MV-4-11 (cell line): ENCODE measurements around the gene TRAF7.
"Not testable (repeated sequence)": the region's sequence is repeated elsewhere in the genome, so short reads cannot be mapped to it uniquely, and the experiment has no call there.

Experiments
- DNase-seq: peaks from one replicate; lab custom pipeline; 2025; lab: John Stamatoyannopoulos, UW

TRAF7 gene

DNA sequence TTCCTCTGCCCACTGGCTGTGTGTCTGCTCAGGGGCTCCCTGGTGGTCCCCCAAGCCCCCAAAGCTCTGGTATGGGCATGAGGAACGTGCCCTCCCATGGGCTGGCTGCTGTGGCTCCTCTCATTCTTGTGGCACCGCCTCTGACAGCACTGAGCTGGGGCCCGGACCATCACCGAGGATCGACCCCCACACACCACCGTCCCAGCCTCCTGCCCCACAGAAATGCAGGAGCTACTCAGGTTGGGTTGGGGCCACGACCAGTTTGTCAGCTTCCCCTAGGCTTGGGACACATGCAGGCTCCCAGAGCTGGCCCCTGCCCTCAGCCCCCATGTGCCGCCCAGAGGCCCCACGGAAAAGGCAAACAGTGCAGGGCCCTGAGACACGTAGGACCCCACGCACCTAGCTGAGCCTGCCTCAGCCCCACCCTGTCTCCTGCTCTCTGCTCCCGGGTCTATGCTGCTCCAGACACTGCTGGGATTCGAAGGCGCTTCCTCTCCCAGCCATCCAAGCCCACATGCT is 44.1 kb downstream of the TRAF7 start:
- no peak for DNase-seq

DNA sequence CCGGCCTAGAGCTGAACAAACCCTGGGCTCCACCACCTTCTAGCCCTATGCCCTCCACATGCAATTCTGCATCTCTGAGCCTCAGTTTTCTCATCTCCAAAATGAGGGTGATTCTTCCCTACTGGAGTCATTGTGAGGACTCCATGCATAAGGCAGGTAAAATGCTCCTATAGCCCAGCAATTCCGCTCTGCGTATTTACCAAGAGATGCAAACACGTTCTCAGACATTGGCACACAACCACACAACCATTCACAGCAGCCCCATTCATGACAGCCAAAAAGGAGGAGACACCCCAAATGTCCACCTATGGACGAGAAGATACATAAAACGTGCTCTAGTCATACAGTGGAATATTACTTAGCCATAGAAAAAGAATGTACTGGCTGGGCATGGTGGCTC is 44.7 kb downstream of the TRAF7 start:
- DNase-seq: no peak

DNA sequence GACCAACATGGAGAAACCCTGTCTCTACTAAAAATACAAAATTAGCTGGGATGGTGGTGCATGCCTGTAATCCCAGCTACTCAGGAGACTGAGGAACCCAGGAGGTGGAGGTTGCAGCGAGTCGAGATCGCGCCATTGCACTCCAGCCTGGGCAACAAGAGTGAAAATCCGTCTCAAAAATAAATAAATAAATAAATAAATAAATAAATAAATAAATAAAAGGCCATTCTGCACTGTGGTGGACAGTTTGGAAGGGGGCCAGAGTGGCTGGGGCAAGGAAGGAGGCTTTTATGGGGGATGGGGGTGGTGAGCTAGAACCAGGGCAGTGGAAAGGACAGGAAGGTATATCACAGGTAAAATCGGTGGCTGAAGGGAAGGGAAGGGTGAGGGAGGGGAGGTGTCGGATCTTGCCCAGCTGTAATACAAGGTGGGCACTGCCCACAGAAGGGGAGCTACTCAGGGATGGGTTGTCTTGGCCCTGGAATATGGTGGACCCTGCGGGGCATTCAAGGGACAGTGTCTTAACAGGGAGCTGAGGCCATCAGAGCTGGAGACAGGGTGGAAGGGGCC is 47.6 kb downstream of the TRAF7 start:
- DNase-seq: not testable (repeated sequence)

DNA sequence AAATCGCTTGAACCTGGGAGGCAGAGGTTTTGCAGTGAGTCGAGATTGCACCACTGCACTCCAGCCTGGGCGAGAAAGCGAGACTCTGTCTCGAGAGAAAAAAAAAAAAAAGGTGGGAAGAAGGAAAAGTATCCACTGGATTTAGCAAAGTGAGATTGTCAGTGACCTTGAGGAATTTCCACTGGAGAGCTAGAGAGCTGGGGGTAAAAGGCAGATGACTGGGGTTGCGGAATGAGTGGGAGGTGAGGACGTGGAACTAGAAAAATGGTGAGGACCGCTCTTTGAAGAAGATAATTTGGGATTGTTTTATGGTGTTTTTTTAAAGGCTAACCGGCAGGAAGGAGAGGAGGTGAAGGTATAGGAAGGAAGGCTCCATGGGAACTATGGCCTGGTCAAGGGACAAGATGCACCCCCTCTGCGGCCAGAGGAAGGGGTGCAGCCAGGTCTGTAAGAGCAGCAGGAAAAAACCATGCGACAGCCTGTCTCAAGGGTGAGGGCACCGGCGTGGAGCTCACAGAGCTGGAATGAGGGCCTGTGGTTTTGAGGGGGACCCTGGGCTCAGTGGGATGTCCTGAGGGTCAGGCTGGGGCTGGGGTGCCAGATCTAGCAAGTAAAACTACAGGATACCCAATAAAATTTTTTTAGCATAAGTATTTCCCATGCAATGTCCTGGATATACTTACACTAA is 49.0 kb downstream of the TRAF7 start:
- DNase-seq: no peak

DNA sequence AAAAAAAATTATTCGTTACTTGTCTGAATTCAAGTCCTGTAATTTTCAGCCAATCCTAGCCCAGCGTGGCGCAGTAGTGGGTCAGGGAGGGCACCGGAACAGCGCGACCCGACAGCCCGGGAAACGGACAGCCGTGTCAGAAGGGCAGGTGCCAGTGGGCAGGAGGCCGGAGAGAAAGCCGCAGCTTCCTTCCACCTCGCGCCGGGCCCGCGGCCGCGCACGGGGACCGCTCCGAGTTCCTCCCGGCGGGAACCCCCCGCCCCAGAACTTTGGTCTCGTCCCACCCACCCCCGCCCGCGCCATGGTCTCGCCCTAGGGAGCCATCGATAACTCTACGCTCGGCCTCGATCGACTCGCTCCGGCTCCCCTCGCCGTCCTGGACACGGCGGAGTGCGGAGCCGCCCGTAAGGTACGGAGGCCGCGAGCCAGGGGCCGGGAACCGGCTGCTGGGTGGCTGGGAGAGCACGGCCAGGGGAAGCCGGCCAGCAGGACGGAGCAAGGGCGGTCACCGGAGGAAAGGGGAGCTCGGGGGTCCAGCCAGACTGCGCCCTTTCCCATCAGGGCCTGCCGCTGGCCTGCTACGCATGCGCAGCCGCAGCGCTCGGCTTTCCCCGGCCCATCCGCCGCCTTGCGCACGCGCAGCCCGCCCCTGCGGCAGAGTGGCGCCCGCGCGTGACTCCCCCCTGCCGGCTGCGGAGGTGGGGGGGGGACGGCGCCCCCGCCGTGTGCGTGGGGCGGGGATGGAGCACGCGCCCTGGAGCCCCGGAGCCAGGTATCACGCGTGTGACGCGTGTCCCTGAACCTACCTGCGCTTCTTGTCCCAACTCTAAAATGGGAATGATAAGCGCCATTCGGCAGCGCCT is 49.8 kb downstream of the TRAF7 start, which contains the start of gene MLST8:
TSS of gene MLST8 (plus strand) at position 351 of the 863 bp plus-strand sequence. CDS start 632 bp downstream, outside the sequence.
- DNase-seq: peak; percentile 72

DNA sequence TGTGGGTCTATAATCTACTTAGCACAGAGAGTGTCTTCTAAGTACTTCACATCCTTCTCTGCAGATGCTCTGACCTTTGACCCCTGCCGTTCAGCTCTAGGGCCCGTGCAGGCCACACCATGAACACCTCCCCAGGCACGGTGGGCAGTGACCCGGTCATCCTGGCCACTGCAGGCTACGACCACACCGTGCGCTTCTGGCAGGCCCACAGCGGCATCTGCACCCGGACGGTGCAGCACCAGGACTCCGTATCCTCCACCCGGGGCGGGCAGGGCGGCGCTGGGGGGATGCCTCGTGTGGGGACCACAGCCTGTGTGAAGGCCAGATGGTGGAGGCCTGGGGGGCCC is 50.4 kb downstream of the TRAF7 start:
- no peak for DNase-seq

DNA sequence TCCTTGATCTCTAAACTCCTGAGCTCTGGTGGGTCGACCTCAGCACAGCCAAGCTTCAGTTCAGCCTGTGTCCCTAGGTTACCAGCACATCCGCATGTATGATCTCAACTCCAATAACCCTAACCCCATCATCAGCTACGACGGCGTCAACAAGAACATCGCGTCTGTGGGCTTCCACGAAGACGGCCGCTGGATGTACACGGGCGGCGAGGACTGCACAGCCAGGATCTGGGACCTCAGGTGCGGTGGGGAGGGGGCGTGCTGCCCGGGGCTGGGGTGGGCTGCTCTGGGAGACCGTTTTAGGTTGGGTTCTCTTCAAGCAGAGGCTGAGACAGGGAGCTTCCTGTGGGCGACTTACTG is 50.8 kb downstream of the TRAF7 start:
- DNase-seq: no peak

DNA sequence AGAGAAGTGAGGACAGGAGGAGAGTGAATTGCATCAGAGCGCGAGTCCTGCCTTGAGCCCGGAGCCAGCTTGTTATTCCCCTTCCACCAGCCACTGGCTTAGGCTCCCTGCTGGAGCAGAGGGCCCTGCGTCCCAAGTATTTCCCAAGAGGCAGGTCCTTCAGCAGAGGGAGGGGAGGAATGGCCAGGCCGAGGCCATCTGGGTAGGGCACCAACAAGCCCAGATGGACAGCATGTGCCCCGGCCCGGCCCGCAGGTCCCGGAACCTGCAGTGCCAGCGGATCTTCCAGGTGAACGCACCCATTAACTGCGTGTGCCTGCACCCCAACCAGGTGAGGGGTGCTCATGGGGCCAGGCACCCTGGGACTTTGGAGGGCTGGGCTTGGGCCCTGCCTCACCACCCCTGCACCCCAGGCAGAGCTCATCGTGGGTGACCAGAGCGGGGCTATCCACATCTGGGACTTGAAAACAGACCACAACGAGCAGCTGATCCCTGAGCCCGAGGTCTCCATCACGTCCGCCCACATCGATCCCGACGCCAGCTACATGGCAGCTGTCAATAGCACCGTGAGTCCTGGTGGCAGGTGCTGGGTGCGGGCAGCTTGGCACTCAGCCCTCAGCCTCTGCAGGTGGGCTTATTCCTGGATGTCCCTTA is 51.3 kb downstream of the TRAF7 start:
- DNase-seq: peak; percentile 69

DNA sequence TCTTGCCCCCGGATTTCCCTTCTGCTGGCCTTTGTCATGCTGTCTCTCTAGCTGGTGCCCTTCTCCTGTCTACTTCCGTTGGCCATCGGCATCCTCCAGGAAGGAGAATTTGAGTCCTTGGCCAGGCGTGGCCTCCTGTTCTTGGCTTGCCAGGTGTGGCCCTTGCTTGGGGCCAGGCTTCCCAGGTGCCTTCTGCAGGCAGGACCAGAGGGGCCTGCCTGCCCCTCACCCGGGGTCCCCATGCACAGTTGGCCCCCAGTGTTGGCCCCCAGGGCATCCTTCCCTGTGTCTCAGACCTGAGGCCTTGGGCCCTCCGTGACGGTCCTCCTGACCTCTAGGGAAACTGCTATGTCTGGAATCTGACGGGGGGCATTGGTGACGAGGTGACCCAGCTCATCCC is 52.3 kb downstream of the TRAF7 start:
- DNase-seq: no peak

DNA sequence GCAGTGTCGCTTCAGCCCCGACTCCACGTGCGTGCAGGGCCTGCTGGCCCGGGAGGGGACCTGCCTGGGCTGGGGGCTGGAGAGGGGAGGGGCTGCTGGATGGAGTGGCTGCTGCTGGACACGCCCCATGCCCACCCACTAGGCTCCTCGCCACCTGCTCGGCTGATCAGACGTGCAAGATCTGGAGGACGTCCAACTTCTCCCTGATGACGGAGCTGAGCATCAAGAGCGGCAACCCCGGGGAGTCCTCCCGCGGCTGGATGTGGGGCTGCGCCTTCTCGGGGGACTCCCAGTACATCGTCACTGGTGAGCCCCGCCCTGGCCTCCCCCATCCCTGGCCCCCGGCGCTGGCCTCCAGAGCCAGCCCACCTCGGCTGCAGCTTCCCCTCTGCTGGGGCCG is 52.7 kb downstream of the TRAF7 start:
- DNase-seq: no peak

DNA sequence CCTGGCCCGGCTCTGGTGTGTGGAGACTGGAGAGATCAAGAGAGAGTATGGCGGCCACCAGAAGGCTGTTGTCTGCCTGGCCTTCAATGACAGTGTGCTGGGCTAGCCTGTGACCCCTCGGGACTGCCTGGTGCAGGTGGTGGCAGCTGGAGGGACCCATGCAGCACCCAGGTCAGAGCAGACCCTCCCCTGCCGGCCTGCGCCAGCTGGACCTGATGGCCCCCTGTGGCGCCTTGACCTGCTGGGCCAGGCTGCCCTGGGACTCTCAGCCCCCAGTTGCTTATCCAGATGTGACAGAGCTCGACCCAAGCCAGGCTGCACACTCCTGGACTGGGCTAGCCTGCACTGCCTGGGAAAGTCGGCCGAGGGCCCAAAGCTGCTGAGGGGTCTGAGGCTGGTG is 53.2 kb downstream of the TRAF7 start:
- no peak for DNase-seq

DNA sequence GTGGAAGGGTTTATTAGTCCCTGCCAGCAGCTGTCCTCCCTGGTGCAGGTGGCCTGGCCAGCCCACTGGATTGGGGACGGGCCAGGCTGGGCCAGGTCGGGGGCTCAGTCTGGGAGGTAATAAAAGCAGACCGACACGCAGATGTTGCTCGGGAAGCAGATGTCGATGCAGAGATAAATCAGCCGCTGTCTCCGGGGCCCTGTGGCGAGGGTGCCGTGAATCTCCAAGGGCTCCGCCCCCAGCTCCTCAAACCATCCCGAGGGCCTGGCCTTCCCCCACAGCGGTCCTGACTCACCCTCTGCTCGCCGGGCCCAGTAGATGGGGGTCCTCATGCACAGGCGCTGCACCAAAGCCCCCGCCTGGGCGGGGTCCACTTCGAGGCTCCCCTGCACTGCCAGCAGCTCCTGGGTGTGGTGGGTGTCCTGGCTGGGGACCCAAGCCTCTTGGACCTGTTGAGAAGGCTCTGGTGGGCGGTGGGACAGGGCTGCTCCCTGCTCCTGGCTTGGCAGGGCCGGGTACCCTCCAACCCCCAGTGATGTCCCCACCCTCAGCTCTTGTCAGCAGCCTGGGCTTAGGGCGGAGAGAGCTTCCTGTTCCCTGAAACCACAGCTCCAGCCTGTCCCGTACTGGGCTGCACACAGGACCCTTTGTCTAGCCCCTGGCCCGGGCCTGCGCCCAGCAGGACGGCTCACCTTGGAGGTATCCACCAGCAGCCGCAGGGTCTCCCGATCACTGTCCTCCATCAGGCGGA is 53.9 kb downstream of the TRAF7 start:
- DNase-seq: no peak

DNA sequence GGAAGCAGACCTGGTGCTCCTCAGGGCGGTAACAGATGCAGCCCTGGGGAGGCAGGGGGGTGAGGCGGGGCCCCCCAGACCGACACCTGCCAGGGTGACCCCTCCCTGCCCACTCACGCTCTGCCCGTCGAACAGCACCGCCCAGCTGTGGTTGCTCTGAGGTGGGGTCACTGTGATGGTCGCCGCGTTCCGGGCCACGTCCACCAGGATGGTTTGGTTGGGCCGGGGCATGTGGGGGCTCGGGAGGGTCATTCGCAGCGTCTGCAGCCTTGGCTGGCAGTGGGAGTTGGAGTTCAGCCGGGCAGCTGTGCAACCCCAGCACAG is 54.4 kb downstream of the TRAF7 start:
- DNase-seq: no peak

DNA sequence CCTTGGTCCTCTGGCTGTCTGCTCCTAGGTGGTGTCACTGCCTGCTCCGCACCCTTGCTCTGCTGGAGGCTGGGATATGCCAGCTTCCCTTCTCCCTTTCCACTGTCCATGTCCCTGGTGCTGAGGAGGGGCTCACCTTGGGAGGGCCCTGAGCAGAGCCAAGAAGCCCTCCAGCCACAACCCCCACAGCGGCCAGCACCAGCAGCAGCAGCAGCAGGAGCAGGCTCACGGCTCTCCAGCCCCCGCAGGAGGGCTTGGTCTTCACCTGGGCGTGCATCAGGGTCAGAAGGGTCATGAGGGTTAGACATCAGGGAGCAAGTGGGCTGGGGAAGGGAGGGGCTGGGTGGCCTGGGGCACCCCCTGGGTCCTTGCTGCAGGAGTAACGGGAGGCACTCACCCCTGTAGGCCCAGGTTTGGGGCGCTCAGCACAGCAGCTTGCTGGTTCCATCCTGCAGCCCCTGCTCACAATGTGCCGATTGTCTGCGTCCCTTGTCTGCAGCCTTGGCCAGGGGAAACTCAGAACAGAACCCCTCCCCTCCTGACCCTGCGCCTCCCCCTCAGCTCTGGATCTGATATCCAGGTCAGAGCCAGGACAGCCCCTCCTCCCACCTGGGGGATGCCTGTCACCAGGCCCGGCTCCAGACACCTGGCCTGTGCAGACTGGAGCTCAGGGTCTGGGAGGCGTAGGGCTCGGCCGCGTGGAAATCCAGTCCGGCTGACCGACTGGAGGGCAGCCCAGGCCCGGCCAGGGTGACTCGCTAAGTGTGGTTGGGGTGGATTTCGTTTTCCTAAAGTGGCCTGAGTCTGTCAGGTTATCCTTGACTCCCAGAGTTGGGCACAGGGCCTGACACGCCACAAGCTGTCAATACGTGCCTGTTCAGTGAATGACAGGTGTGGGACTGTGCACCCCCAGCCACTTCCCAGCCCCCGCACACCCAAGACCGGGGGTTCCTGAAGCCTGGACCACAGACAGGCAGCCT is 55.1 kb downstream of the TRAF7 start, which contains the start of gene BRICD5:
TSS of gene BRICD5 (minus strand) at position 478 of the 980 bp plus-strand sequence. CDS start at position 448, 30 bp downstream.
- no peak for DNase-seq

DNA sequence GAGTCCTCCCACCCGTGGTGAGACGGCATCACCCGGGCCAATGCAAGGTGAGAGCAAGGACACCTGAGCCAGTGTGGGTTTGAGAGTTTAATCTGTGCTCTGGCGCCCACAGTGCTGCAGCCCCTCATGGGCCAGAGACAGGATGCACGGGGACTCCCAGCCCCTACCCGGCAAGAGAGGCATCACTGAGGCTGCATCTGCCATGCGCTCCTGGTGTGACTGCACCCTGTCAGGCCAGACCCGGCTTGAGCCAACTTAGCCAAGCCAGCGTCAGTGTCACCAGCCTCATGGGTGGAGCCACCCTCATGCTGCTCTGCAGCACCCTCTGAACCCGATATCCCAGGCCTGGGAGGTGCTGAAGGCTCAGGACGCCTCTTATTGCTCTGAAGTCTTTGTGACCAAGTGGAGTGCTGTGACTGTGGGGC is 56.4 kb downstream of the TRAF7 start:
- no peak for DNase-seq

DNA sequence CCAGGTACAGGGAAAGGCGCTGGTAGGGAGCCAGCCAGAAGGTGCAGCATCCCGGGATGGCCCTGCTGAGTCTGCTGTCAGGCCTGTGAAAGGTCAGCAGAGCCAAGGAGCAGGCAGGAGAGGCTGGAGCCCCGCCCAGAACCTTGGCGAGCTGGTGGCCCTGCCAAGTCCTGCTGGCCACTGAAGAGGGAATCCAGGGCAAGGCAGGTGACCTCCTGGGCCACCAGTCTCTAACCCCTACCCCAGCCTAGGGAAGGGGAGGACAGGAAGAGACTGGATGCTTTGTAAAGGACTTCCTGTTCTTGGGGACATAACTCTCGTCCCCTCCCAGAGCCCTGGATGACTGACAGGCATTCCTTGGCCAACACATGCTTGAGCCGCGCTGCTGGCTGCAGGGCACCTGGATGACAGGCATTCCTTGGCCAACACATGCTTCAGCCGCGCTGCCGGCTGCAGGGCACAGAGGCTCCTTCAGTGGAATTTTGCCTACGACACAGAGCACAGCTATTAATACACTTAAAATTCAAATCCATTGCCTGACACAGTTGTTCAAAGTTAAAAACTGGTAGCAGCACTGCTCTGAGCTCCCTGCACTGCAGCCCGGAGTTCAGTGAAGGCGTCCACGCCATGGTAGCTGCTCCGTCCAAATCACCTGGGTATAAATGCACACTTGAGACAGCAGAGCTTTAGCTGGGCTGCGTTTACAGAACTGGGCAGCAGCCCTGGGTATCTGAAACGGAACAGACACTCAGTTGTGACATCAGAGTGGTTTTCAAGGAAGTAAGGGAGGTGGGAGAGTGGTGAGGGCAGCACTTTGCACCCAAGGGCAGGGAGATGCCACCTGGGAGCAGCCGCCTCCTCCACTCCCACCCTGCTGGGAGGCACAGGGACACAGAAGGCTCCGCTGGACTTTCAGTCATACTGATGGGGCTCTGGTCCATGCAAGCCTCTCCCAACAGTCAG is 57.1 kb downstream of the TRAF7 start:
- peak; percentile 50 for DNase-seq

DNA sequence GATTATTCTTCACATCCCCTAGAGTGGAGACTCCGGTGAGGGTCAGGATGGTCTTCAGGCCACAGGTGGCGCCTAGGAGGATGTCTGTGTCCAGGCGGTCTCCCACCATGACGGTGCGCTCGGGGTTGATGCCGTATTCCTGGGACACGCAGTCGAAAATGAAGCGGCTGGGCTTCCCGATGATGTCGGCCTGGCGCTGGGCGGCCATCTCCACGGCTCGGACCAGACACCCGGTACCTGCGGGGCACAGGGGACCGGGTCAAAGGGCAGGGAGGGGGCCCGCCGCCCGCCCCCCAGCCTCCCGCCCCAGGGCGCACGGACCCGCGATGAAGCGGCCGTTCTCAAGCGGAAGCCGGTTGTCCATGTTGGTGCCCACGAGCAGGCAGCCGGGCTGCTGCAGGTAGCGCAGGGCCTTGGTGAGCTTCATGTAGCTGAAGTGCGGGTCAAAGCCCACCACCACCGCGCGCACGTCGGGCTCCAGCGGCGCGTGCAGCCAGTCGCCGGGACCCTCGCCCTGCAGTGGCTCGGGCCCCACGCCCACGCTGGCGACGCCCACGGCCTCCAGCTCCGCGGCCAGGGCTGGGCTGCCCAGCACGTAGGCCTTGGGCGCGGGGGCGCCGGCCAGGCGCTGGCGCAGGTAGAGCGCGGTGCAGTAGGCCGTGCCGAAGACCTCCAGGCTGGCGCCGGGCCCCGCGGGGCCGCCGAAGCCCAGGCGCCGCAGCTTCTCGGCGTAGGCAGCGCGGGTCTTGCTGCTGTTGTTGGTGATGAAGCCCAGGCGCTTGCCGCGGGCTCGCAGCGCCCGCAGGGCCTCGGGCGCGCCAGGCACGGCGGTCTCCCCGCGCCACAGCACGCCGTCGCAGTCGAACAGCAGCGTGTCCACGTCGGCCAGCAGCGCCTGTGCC is 58.5 kb downstream of the TRAF7 start:
- no peak for DNase-seq

DNA sequence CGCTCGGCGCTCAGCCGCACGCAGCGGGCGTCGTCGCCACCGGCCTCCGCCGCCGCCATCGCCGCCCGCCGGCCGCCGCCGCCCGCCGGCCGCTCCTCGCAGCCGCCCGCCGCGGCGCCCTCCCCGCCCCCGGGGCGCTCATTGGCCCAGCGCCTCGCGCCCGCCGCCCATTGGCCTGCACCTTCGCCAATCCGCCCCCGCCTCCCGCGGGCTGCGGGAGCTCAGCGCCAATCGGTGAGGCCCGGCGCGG is 59.1 kb downstream of the TRAF7 start, which contains the start of gene PGP:
TSS of gene PGP (minus strand) at position 122 of the 250 bp plus-strand sequence. CDS start at position 59, 63 bp downstream.
- no peak for DNase-seq
